HG03457 (cell line): ENCODE data around the gene FAM110C.
"Not testable (repeated sequence)": the region's sequence is repeated elsewhere in the genome, so short reads cannot be mapped to it uniquely, and the experiment has no call there.

Source experiments
- ATAC-seq: cut with Tn5 transposase; IDR thresholded peaks from one replicate; pipeline ENCODE4 v1.9.1; 2021; ENCODE audit warnings: moderate number of reproducible peaks; ENCODE audit not compliant: unreplicated experiment

FAM110C gene

DNA sequence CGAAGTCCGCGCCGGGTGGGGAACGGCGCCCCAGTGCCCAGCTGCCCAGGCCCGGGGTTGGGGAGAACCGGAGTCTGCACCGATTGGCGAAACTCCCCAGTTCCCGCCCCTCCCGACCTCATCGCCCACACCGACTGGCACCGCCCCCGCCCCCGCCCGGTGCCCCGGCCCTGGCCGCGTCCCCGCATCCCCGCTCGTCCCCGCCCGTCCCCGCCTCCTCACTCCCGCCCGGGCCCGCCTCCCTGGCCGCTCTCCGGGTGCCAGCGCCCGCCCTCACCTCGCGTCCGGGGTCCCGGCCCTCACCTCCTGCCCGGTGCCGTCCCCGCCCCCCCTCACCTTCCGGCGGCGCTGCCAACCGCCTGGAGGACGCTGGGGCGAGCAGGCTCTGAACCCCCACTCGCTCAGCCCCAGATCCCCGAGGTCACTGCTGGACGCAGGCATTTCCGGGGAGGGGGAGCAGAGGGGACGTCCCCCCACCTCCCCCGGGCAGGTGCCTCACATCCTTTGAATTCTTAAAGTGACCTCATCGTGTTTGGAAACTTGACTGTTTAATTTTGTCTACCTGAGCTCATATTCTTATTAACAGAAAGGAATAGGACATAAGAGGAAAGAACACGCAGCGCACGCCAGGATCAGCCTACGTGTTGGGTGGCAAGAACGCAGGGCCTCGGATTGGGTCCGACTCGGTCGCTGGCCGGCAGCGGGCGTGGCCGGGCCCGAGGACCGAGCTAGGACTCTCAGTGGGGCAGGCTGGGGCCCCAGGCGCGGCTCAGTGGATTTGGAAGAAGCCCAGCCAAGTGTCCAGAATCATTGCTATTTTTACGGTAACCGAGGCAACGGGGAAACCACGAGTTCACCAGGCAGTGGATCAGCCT, at the start of gene FAM110C:
Gene FAM110C (minus strand): TSS at position 35 of the 875 bp plus-strand sequence. CDS start 120 bp downstream, outside the sequence.
- ATAC-seq = no peak

DNA sequence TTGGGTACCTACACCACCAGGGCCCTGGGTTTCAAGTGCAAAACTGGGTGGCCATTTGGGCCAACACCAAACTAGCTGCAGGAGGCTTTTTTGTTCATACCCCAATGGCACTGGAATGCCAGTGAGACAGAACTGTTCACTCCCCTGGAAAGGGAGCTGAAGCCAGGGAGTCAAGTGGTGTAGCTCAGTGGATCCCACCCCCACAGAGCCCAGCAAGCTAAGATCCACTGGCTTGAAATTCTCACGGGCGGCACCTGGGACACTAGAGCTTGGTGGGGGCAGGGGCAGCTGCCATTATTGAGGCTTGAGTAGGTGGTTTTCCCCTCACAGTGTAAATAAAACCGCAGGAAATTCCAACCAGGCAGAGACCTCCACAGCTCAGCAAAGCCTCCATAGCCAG, 46.0 kb upstream of the FAM110C start:
- no peak for ATAC-seq

DNA sequence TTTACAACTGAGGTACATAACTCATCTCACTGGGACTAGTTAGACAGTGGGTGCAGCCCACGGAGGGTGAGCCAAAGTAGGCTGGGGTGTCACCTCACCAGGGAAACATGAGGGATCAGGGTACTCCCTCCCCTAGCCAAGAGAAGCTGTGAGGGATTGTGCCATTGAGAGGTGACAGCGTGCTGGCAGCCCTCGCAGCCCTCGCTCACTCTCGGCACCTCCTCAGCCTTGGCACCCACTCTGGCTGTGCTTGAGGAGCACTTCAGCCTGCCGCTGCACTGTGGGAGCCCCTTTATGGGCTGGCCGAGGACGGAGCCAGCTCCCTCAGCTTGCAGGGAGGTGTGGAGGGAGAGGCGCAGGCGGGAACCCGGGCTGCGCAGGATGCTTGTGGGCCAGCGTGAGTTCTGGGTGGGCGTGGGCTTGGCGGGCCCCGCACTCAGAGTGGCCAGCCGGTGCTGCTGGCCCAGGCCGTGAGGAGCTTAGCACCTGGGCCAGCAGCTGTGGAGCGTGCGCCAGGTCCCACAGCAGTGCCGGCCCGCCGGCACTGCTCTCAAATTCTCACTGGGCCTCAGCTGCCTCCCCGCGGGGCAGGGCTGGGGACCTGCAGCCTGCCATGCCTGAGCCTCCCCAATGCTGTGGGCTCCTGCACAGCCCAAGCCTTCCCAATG, 44.5 kb upstream of the FAM110C start:
- no peak for ATAC-seq

DNA sequence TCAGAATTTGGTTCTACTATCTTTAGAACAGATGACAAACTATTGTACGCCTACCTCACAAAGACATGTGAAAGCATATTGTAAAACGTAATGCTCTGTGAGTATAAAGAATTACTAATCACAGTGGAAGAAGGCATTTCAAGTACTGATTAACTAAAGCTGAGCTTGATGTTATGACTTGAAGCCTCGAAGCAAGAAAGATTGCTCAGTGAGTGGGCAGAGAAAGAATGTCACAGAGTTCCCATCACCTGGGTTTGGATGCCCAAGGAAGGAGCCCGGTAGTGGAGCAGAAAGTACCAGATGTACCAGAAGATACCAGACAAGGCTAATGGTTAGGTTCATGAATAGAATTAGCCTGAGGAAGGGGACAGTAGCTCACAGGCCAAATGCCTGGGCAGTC, 39.5 kb upstream of the FAM110C start:
- no peak for ATAC-seq

GRCh38 chr2:84121-84520, 37.8 kb upstream of the FAM110C start:
- ATAC-seq = no peak

- no peak for ATAC-seq
Measured at GRCh38 chr2:80971-81736, 34.8 kb upstream of the FAM110C start.

DNA sequence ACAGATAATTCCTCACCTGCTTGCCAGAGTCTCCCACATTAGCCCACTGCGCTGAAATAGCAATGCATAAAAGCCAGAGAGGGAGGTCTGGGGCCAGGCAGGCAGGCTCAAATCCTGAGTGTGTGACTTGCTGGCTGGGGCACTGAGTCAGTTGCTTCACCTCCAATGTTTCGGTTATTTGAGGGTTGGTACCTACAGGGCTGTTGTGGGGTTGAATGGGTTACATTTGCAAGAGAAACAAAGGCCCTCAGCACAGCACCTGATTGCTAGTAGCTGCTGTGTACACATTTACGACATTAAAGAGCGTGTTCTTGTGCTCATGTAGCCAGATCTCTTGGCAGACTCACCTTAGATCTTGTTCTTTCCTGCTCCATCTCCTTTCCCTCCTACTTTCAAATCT, 34.1 kb upstream of the FAM110C start:
- ATAC-seq = no peak

- ATAC-seq = no peak
Measured at GRCh38 chr2:71309-72035, 25.2 kb upstream of the FAM110C start.

GRCh38 chr2:69366-70344, 23.4 kb upstream of the FAM110C start:
- ATAC-seq = no peak

GRCh38 chr2:68637-69036, 22.3 kb upstream of the FAM110C start:
- ATAC-seq = not testable (repeated sequence)

DNA sequence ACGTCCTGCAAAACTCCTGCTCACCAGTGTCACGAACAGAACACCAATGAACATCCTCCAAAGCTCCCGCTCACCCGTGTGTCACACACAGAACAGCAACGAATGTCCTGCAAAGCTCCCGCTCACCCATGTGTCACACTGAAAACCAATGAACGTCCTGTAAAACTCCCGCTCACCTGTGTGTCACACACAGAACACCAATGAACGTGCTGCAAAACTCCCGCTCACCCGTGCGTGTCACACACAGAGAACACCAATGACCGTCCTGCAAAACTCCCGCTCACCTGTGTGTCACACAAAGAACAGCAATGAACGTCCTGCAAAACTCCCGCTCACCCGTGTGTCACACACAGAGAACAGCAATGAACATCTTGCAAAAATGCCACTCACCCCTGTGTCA, 20.5 kb upstream of the FAM110C start:
- no peak for ATAC-seq

DNA sequence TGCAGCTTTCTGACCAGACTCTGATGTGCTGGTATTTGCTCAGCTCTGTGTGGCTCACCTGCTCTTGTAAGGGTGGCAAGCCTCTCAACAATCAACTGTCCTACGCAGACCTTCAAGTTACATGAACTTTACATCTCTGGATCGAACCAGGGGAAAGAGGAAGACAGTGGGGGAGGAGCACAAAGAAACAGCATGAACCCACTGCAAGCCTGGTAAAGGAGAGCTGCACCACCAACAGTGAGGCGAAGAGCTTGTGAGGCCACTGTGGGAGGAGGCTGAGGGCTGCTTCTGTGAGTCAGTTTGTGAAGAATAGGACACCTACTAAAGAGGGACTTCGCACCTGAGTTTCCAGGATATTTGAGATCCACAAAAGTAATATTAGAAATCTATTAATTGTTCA, 18.8 kb upstream of the FAM110C start:
- ATAC-seq = no peak

DNA sequence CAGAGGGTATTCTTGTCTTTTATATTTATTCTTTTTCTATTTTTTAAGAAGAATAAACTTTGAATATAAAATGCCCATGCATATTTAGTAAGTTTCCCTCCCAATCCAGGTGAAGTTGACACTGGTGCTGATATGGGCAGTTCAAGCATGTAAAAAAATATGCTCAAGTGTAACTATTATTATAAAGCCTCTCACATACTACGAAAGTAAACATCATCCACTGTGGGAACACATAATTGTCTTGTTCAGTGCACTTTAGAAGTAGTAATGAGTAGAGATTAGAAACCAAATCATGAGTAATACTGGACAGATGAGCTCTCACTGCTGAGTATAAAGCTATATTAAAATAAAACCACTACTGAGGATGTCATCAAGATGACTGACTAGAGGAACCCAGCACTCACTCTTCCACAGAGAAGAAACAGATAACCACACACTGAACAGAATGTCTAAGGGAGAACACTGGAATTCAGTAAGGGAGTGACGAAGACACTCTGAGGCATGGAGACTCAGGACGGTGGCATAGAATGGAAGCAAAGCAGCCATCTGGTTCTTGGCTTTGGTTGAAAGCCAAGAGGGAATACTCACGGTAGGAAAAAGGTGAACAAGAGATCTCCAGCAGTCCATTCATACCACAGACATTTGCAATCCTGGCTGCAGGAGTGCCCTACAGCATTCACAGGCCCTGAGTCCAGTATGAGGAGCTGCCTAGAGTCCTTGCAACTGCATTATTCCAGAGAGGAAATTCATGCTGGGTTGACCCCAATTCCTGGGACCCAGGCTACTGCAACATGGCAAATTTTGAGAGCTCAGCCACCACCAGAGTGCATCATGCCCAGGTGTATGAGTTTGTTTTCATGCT, 9.5 kb upstream of the FAM110C start:
- ATAC-seq = no peak

DNA sequence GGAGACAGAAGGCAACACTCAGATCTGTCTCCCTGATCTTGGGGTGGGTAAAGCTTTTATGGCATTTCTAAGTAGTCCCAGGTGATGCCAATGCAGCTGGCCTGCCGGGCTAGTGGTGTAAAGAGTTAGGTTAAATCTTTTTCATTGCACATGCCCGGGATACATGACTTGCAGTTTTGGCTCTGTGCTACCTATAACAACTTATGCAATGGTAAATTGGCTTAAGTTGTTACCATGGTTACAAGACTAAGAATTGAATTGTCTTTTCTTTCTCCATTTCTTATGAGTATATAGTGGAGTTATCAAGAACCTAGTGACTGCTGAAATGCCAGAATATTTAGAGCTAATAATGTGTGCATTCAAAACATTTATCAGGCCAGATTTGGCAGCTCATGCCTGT, 5.3 kb upstream of the FAM110C start:
- no peak for ATAC-seq

DNA sequence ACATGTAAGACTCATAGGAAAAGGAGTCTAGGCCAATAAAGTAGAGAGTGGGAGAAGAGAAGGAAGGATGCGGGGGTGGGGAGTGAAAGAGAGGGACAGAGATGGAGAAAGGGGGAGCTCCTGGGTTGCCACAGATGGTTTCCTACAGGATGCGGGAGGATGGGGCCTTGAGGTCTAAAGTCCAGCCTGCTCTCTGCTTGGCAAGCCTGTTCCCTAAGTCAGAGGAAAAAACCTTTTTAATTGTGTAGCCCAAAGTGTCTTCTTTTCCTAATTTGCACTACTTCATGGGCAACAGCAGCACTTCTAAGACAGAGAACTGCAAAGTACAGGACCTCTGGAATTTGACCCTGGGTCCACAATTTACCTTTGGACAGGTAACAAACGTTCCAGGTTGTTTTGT, 1.4 kb upstream of the FAM110C start:
- ATAC-seq = no peak

DNA sequence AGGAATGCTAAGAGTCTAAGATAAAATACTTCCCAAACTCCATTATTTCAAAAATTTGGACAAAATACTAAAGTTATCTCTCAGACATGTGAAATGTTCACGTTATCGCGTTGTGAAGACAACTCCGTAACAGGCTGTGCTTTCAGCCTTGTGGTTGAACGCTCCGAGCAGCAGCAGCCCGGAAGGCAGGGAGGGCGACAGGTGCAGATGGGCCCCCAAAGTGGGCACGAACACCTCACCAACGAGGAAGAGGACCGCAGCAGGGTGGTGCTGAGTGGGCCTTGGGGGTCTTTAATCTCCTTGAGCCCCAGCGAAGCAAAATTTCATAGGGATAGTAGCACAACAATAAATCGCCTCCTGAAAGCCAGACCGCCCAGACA, 1.0 kb upstream of the FAM110C start:
- ATAC-seq = no peak

DNA sequence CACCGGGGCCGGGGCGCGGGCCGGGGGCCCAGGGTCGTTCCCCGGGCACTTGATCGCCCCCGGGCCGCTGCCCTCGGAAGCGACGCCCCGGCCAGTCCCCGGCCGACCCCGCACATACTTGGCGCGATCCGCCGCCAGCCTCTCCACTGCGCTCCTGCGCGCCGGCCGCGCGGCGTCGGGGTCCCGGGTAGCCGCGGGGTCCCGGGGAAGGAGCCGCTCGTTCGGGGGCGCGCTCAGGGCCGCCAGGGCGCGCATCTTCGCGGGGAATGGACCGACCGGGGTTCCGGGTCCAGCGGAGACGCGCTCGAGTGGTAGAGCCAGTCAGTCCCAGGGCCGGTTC, 204 bp downstream of the FAM110C start:
- no peak for ATAC-seq

DNA sequence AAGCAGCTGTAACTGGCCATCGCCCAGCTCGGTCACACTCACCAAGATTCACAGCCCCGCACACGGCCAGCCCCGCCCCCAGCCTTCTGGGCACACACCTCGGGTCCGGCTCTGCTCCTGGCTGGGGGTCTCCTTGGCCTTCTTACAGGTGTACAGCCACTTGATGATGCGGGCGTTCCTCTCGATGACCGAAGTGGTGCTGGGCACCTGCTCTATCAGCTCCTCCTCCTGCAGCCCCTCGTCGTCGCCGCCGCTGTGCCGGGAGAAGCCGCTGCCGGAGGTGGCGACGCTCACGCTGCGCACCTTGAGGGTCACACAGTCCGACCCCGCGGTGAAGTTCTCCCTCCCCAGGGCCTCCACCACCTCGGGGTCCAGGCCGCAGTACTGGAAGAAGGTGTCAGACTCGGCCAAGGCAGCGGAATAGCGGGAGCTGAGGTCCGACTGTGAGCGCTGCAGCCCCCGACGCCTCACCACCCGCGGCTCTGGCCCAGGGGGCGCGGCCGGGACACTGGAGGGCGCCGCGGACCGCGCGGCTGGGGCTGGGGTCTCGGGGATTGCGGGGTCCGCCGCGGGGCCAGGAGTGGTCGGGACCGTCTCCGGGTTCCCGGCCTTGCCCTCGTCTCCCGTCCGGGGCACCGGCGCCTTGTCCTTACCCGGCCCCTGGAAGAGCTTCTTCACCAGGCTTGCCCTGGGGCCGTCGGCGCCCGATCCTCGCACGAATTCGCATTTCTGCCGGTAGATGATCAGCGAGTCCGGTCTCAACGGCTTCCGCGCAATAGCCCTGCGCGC, 769 bp downstream of the FAM110C start:
- ATAC-seq = no peak
